Activated T-cell treated with anti-CD3 and anti-CD28 coated beads, Interleukin-2, amount 50 U/mL, for 4 hours (primary cell): Measurements from ENCODE around the gene PROCR. TPM values are rescaled to one million over a fixed set of nuclear protein-coding genes. Genes with fewer than 3 reads are reported as not detected.
"Not testable (repeated sequence)": the region's sequence is repeated elsewhere in the genome, so short reads cannot be mapped to it uniquely, and the experiment has no call there.

Experiments used
- ATAC-seq, 2 donors: fragments of 200-7000 bp; cut with Tn5 transposase; one replicate each; pipeline ENCODE4 v1.10.0; 2021
- DNase-seq: peaks from one replicate; pipeline ENCODE4 v3.0.0-alpha.2; 2020
- H3K27me3 Mint-ChIP-seq: one replicate; pipeline ENCODE4 v1.8.0; 2021; ENCODE audit warnings: low read depth, mixed read lengths
- H3K36me3 Mint-ChIP-seq: one replicate; pipeline ENCODE4 v1.8.0; 2022; ENCODE audit warnings: mixed read lengths; ENCODE audit not compliant: insufficient read depth
- H3K4me1 Mint-ChIP-seq: one replicate; pipeline ENCODE4 v1.8.0; 2021; ENCODE audit warnings: low read depth, mixed read lengths
- H3K4me3 Mint-ChIP-seq: one replicate; pipeline ENCODE4 v1.8.0; 2021; ENCODE audit warnings: mild to moderate bottlenecking, moderate library complexity, mixed read lengths
- H3K9me3 Mint-ChIP-seq: one replicate; pipeline ENCODE4 v1.8.0; 2021; ENCODE audit warnings: mixed read lengths
- total RNA-seq, 3 donors: library from RNA; stranded (reverse); gene quantifications; one replicate each; pipeline ENCODE4 v1.2.1, GENCODE V29; 2021

PROCR gene
- total RNA-seq, 3 donors from 2014 or later: 1.1 to 1.4 (median 1.2) TPM

DNA sequence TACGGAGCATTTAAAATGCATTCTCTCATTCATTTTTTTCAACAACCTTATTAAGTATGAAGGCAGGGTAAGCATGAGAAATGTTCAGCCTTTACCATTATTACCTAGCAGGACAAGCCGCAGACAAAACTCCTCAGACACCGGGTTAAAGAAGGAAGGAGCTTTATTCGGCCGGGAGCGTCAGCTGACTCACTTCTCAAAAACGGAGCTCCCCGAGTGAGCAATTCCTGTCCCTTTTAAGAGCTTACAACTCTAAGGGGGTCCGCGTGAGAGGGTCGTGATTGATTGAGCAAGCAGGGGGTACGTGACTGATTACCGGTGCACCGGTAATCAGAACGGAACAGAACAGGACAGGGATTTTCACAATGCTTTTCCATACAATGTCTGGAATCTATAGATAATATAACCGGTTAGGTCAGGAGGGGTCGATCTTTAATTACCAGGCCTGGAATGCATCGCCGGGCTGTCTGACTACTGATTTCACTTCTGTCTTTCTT is 24.2 kb upstream of the PROCR start:
- H3K4me3 Mint-ChIP-seq: peak overlapping the region; percentile 98
- H3K36me3 Mint-ChIP-seq, H3K9me3 Mint-ChIP-seq, H3K27me3 Mint-ChIP-seq: not testable (repeated sequence)
- peak; percentile 3 to 9 for ATAC-seq
- DNase-seq: peak; percentile 9
- H3K4me1 Mint-ChIP-seq: peaks cover 31% of the 10 kb centered on the region

DNA sequence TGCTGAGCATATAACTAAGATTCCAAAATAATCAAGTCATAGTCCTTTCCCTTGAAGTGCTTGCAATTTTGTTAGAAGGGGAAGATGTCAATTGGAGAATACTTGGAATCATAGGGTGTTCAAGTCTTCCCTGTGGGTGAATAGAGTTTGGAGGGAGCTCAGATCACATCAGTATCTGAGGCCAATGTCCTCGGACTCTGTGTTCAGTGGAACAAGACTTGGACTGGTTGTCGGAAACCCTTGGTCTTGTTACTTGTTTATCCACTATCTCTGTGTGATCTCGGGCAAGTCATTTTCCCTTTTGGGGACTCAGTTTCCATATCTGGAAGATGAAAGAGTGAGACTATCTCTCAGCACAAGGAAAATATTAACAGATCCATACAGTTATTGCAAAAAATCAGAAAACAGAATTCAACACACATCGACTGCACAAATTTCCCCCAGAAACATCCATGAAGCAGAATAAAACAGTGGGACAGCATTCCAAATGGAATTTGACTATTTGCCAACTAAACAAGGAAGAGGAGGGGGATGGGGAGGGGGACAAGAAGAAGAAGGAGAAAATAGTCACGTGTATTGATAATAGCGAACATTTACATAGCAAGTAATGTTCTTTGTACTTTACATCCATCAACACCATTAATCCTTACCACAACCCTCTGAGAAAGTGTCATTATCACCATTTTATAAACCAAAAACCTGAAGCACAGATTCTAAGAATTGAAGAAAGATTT is 20.9 kb upstream of the PROCR start:
- no peak for ATAC-seq
- no peak overlapping the region for H3K4me3 Mint-ChIP-seq
- H3K36me3 Mint-ChIP-seq: no peaks in the 10 kb centered on the region
- no peaks in the 10 kb centered on the region for H3K27me3 Mint-ChIP-seq
- H3K9me3 Mint-ChIP-seq: no peaks in the 10 kb centered on the region
- no peak for DNase-seq
- peaks cover 20% of the 10 kb centered on the region for H3K4me1 Mint-ChIP-seq

DNA sequence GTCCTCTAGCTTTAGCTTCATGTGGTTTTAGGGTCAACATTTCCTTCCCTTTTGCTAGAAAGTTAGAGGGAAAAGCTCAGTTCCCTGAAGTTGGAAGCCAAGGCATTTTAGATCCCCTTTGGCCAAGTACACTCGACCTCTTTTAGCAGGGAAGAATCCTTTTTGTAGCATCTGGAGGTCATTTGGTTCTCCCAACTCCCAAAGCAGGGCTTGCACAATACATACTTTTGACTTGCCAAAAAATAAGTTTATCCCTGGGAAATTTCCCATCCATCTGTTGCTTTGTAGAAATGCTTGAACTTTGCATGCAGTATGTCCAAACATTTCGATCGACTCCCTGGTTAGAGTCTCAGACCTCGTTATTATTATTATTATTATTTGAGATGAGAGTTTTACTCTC is 20.1 kb upstream of the PROCR start:
- ATAC-seq (no peak), DNase-seq (no peak)
- no peaks in the 10 kb centered on the region for H3K9me3 Mint-ChIP-seq
- no peak overlapping the region for H3K4me3 Mint-ChIP-seq
- H3K36me3 Mint-ChIP-seq: no peaks in the 10 kb centered on the region
- peaks cover 15% of the 10 kb centered on the region for H3K4me1 Mint-ChIP-seq
- H3K27me3 Mint-ChIP-seq: no peaks in the 10 kb centered on the region

DNA sequence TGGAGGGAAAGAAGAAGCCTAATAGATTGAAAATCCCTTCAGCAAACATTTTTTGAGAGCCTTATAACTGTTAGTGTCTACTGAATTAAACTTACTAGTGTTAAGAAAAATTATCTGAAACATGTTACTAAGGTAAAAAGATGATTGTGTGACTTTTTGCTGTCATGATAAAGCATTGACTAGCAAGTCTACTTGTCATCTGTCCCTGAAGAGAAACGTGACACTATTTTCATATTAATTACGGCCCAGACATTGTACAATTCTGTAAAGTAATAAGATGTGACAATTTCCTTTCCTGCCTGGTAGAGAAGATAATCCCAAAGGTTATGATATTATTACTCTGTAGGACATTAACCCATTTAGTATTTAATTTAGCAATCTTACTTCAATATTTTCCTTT is 15.9 kb upstream of the PROCR start:
- Mint-ChIP-seq H3K9me3 (no peaks in the 10 kb centered on the region), H3K4me1 (peaks cover 4% of the 10 kb centered on the region), H3K4me3 (no peak overlapping the region), H3K27me3 (no peaks in the 10 kb centered on the region), H3K36me3 (no peaks in the 10 kb centered on the region)
- DNase-seq (no peak), ATAC-seq (no peak)

DNA sequence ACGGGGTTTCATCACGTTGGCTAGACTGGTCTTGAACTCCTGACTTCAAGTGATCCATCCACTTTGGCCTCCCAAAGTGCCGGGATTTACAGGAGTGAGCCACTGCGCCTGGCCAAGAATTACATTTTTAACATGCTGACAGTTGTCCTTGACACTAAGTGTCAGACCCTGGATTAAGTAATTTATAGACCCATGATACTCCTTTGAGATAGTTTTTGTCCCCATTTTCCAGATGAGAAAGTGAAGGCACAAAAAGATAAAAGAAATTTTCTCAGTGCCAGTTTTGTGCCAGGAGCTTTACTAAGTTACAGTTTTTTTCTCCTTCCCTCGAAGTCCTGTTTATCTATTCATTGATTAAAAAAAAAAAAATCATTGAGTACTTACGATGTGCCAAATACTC is 14.9 kb upstream of the PROCR start:
- peaks cover 12% of the 10 kb centered on the region for H3K4me1 Mint-ChIP-seq
- no peaks in the 10 kb centered on the region for H3K9me3 Mint-ChIP-seq
- no peaks in the 10 kb centered on the region for H3K36me3 Mint-ChIP-seq
- DNase-seq (no peak), ATAC-seq (no peak)
- H3K4me3 Mint-ChIP-seq: no peak overlapping the region
- H3K27me3 Mint-ChIP-seq: no peaks in the 10 kb centered on the region

DNA sequence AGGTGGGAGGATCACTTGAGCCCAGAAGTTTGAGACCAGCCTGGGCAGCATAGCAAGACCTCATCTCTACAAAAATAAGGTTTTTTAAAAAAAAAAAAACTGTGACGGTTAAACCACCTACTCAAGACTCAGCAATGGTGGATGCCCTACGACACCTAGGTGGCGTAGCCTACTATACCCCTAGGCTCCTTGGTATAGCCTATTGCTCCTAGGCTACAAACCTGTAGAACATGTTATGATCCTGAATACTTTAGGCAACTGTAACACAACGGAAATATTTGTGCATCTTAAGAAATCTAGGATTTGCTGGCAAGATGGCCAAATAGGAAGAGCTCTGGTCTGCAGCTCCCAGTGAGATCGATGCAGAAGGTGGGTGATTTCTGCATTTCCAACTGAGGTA is 11.5 kb upstream of the PROCR start:
- not testable (repeated sequence) for DNase-seq, H3K4me3 Mint-ChIP-seq, H3K9me3 Mint-ChIP-seq, ATAC-seq, H3K36me3 Mint-ChIP-seq, H3K27me3 Mint-ChIP-seq
- H3K4me1 Mint-ChIP-seq: peaks cover 18% of the 10 kb centered on the region

DNA sequence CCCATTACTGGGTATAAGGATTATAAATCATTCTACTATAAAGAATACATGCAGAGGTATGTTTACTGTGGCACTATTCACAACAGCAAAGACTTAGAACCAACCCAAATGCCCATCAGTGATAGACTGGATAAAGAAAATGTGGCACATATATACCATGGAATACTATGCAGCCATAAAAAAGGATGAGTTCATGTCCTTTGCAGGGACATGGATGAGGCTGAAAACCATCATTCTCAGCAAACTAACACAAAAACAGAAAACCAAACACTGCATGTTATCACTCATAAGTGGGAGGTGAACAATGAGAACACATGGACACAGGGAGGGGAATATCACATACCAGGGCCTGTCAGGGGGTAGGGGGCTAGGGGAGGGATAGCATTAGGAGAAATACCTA is 7.3 kb upstream of the PROCR start:
- not testable (repeated sequence) for ATAC-seq, DNase-seq, H3K9me3 Mint-ChIP-seq, H3K27me3 Mint-ChIP-seq, H3K4me3 Mint-ChIP-seq, H3K36me3 Mint-ChIP-seq
- peaks cover 18% of the 10 kb centered on the region for H3K4me1 Mint-ChIP-seq

DNA sequence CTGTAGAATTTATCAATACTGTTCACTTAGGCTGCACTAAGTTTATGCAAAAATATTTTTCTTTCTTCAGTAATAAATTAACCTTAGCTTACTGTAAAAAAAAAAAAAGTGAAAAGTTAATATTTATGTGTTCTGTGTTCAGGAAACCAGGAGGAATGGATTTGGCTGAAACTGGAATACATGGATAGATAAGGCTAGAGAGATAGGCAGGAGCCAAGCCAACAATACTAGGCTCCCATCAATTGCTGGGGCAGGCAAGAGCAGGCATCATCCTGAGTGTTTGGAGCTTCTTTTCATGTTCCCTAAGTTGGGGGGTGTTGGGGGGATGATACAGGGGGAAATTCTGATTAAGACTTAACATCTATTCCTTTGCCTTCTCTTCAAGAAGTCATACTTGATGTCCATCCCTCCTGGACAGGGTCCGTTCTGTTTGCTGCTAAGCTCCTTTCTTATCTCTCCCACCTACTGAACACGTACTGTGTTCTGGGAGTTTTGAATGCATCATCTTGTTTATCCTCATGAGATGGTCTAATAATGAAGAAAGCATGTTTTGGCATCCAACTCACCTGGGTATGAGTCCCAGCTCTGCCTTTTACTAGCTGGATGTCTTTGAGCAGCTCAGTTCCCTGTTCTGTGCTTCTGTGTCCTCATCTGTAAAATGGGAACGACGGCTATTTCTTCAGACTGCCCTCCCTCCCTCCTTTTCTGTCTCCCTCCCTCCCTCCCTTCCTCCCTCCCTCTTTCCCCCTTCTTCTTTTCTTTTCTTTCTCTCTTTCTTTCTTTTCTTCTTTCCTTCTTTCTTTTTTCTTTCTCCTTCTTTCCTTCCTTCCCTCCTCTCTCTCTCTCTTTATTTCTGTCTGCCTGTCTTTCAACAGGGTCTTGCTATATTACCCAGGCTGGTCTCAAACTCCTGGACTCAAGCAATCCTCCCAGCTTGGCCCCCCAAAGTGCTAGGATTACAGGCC is 6.4 kb upstream of the PROCR start:
- H3K36me3 Mint-ChIP-seq: peaks cover 4% of the 10 kb centered on the region
- DNase-seq: no peak
- H3K27me3 Mint-ChIP-seq: no peaks in the 10 kb centered on the region
- no peak overlapping the region for H3K4me3 Mint-ChIP-seq
- no peaks in the 10 kb centered on the region for H3K9me3 Mint-ChIP-seq
- no peak for ATAC-seq
- H3K4me1 Mint-ChIP-seq: peaks cover 17% of the 10 kb centered on the region

DNA sequence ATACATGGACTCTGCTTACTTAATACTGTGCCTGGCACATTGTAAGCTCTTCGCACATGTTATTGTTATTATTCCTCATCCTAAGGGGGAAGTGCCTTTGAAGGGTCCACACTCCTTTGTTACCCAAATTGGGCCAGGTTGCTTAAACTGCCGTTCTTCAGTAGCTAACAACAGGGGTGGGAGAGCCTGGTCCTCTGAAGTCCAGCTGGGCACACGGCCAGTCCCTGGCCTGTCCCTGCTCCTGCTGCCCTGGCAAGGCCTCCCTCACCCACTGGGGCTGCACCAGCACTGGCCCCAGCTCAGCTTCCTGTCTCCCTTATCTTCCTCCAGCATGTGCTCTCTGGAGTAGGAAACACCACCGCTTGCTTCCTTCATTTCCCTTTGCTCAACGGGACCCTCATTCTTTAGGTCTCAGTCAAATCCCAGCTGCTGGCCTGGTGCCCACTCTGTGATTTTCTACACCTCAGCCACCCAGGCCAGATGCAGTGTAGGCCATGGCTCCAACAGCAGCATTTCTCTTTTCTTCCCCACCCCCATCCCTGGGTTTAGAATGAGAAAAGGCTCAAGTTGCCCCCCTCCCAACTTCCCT is 5.5 kb upstream of the PROCR start:
- Mint-ChIP-seq H3K27me3 (no peaks in the 10 kb centered on the region), H3K4me3 (no peak overlapping the region), H3K4me1 (peaks cover 11% of the 10 kb centered on the region), H3K9me3 (no peaks in the 10 kb centered on the region), H3K36me3 (peaks cover 4% of the 10 kb centered on the region)
- DNase-seq (no peak), ATAC-seq (no peak)

DNA sequence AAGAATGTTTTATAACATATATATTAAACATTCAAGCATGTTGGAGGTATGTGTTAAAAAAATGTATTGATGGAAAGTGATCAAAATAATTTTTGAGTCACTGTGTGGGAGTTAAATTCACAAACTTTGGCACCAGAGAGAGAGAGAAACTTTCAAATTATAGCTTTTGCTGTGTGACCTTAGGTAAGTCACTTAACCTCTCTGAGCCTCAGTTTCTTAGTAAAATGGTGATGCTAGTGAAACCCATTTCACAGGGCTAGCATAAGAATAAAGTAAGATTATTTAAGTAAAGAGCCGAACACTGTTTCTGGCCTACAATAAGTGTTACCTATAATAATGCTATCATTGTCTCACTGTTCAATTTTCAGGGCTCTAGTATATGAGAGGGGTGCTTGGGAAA is 4.1 kb upstream of the PROCR start:
- no peaks in the 10 kb centered on the region for H3K27me3 Mint-ChIP-seq
- DNase-seq (no peak), ATAC-seq (no peak)
- no peaks in the 10 kb centered on the region for H3K9me3 Mint-ChIP-seq
- peaks cover 15% of the 10 kb centered on the region for H3K4me1 Mint-ChIP-seq
- no peak overlapping the region for H3K4me3 Mint-ChIP-seq
- peaks cover 3% of the 10 kb centered on the region for H3K36me3 Mint-ChIP-seq

DNA sequence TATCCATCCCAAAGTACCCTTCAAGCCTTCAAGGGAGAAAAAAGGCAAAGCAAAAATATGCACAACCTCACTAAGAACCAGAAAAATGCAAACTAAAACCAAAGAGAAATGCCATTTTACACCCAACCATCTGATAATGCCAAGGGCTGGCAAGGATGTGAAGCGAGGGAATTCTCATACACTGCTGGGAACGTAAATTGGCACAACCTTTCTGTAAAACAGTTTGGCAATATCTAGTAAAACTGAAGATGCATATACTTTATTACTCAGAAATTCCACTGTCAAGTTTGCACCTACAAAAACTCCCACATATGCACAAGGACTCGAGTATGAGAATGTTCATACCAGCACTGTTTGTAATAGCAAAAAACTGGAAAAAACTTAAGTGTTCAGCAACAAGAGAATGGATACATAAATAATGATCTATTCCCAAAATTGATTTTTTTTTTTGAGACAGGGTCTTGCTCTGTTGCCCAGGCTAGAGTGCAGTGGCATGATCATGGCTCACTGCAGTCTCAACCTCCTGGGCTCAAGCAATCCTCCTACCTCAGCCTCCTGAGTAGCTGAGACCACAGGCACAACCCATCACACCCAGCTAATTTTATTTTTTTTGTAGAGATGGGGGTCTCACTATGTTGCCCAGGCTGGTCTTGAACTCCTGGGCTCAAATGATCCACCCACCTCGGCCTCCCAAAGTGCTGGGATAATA is 3.0 kb upstream of the PROCR start:
- H3K9me3 Mint-ChIP-seq, H3K4me3 Mint-ChIP-seq, DNase-seq, H3K36me3 Mint-ChIP-seq, ATAC-seq, H3K27me3 Mint-ChIP-seq: not testable (repeated sequence)
- H3K4me1 Mint-ChIP-seq: peaks cover 14% of the 10 kb centered on the region

DNA sequence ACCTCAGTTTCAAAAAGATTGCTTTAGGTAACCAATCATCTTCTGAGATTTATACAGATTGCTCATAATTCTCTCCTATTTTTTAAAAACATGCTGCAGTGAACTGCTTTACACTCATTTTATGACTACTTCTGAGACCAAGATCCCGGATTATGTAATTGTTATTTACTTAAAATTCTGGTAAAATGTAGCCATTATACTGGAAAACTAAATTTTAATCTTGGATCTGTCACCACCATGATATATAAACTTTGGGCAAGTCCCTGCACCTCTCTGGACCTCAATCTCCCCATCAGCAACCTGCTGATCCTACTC is 477 bp upstream of the PROCR start:
- peaks cover 14% of the 10 kb centered on the region for H3K4me1 Mint-ChIP-seq
- DNase-seq (no peak), ATAC-seq (no peak)
- peak overlapping the region; percentile 77 for H3K4me3 Mint-ChIP-seq
- no peaks in the 10 kb centered on the region for H3K27me3 Mint-ChIP-seq
- H3K9me3 Mint-ChIP-seq: no peaks in the 10 kb centered on the region
- no peaks in the 10 kb centered on the region for H3K36me3 Mint-ChIP-seq

DNA sequence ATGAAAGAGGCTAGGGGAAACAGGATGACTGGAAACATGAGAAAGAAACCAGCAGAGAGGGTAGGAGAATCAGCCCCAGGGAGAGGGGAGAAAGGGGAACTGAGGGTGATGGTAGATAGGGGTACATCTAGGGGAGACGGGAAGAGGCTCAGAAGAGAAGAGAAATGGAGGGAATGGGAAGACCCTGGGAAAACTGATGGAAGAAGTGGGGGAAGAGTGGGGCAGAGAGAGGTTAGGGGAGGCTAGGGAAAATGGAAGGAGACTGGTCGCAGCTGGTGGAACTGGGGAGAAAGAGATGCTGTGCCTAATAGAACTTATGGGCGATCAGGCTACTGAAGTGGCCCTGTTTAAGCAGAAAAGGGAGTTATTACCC is 548 bp downstream of the PROCR start:
- DNase-seq: no peak
- no peak for ATAC-seq
- peaks cover 14% of the 10 kb centered on the region for H3K4me1 Mint-ChIP-seq
- H3K27me3 Mint-ChIP-seq: no peaks in the 10 kb centered on the region
- peak overlapping the region; percentile 77 for H3K4me3 Mint-ChIP-seq
- H3K36me3 Mint-ChIP-seq: peaks cover 2% of the 10 kb centered on the region
- H3K9me3 Mint-ChIP-seq: no peaks in the 10 kb centered on the region

DNA sequence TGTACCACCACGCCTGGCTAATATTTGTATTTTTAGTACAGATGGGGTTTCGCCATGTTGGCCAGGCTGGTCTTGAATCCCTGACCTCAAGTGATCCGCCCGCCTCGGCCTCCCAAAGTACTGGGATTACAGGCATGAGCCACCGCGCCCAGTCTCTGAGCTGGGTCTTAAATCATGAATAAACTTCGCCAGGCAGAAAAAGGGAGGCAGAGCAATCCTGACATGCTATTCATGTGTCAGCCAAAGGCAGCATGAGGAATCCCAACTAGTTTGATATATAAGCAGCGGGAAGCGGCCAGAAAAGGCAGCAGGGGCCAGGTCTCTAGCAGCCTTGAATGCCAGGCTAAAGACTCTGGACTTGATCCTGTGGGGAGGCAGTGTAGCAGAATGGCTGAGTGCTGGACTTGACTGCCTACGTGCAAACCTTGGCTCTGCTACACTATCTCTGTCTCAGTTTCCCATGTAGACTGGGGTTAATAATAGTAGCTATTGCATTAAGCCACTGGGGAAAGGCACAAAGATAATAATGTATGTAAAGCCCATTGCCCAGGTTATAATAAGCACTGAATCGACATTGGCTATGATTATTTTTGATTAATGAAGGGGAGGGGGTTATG is 1.8 kb downstream of the PROCR start:
- no peak for ATAC-seq
- Mint-ChIP-seq H3K36me3 (peaks cover 2% of the 10 kb centered on the region), H3K27me3 (no peaks in the 10 kb centered on the region)

More for the DNA sequence above, 1.8 kb downstream of the PROCR start:
- Mint-ChIP-seq H3K4me3 (no peak overlapping the region), H3K4me1 (peaks cover 14% of the 10 kb centered on the region), H3K9me3 (no peaks in the 10 kb centered on the region)
- no peak for DNase-seq
